Heart left ventricle (tissue), 16 donors: ENCODE results near the gene CEP170B. TPM values are rescaled to one million over a fixed set of nuclear protein-coding genes. Genes with fewer than 3 reads are reported as not detected.
"Not testable (repeated sequence)": the region's sequence is repeated elsewhere in the genome, so short reads cannot be mapped to it uniquely, and the experiment has no call there.

Experiments
- ATAC-seq, 4 donors: fragments of 200-7000 bp; cut with Tn5 transposase; one replicate each; pipeline ENCODE4 v1.9.1; 2020 to 2022; ENCODE audit warnings: moderate library complexity in 4 of 4, mild to moderate bottlenecking in 3 of 4, moderate number of reproducible peaks in 1 of 4
- DNase-seq, 5 donors: peaks; one replicate each; pipeline ENCODE4 v3.0.0-alpha.2; 2020
- H3K27ac ChIP-seq, 12 donors: fragments of 200-600 bp; sonication (generic) in 4 of 12; one replicate each; pipeline versions ENCODE4 v1.5.0 to v1.8.0; 2016 to 2022; ENCODE audit warnings: mild to moderate bottlenecking in 2 of 12
- H3K27me3 ChIP-seq, 9 donors: fragments of 200-600 bp; sonication (generic) in 2 of 9; one replicate each; pipeline versions ENCODE4 v1.5.1 to v1.8.0; 2016 to 2022; ENCODE audit warnings: mild to moderate bottlenecking in 3 of 9
- H3K36me3 ChIP-seq, 9 donors: fragments of 200-600 bp; sonication (generic) in 2 of 9; one replicate each; pipeline versions ENCODE4 v1.5.0 to v1.8.0; 2018 to 2022; ENCODE audit warnings: mild to moderate bottlenecking in 2 of 9
- H3K4me1 ChIP-seq, 12 donors: fragments of 200-600 bp; sonication (generic) in 4 of 12; one replicate each; pipeline versions ENCODE4 v1.5.0 to v1.8.0; 2016 to 2022; ENCODE audit warnings: mild to moderate bottlenecking in 3 of 12
- H3K4me3 ChIP-seq, 12 donors: fragments of 200-600 bp; sonication (generic) in 4 of 12; one replicate each; pipeline versions ENCODE4 v1.5.0 to v1.8.0; 2017 to 2022; ENCODE audit warnings: mild to moderate bottlenecking in 9 of 12, moderate library complexity in 4 of 12
- H3K9me3 ChIP-seq, 12 donors: fragments of 200-600 bp; sonication (generic) in 4 of 12; one replicate each; pipeline versions ENCODE4 v1.5.0 to v1.8.0; 2016 to 2022; ENCODE audit warnings: mild to moderate bottlenecking in 1 of 12
- CTCF ChIP-seq, 12 donors: fragments of 200-600 bp; sonication (generic) in 4 of 12; IDR thresholded peaks; one replicate each; pipeline versions ENCODE4 v1.5.0 to v1.8.0; 2018 to 2022; ENCODE audit warnings: antibody characterized with exemption in 12 of 12, mild to moderate bottlenecking in 5 of 12
- POLR2A ChIP-seq, 2 donors: fragments of 450-650 bp; IDR thresholded peaks; one replicate each; pipeline ENCODE4 v1.6.1; 2017; ENCODE audit warnings: antibody characterized with exemption in 2 of 2, mild to moderate bottlenecking in 2 of 2, moderate library complexity in 2 of 2
- WGBS, 4 donors: extraction: QIAGEN DNeasy Blood & Tissue Kit in 2 of 4; methylation state at CpG; one replicate each; pipeline versions ENCODE4 v1.1.5 to v1.1.7; 2013 to 2018; 5-methylcytosine and 5-hydroxymethylcytosine counted together
- intact Hi-C, 10 donors: fragments of 100-400 bp; cut with DNase I; formaldehyde crosslinking; loops; one replicate each; pipeline versions ENCODE4 v1.11.1 to v1.14.2; 2022
- polyA plus RNA-seq, 2 donors: library from polyadenylated mRNA; stranded (reverse); fragments of 200-250 nt; gene quantifications; one replicate each; pipeline ENCODE4 v1.2.3, GENCODE V29; 2013
- total RNA-seq, 9 donors: library from RNA; depleted of rRNA in 2 of 9; stranded (reverse); fragments of >200 nt in 2 of 9; fragmentation: NEBNext Ultra II Directional in 3 of 9; extraction: Animal tissue kit (Norgen Biotek cat#: 25700) in 3 of 9; gene quantifications; one replicate each; pipeline versions ENCODE4 v1.1.0 to v1.2.4, GENCODE V29; 2016 to 2023
- donor health status: ischemic (EF 13 %, LVEDD 7.1; RV severe dilation, severe dysfunction).
- donor health status: healthy with polysubstance abuse.
- donor health status: DM: no; HTN: yes; CAD: no.
- donor health status: DM: no; HTN: no; CAD: no.
- donor health status: ischemic (EF 25% LVEDD 6.9; RV normal size, moderate dysfunction).
- donor health status: ischemic (EF 25% LVEDD 5.7; RV mildly dilated, moderate dysfunction).
- donor health status: healthy.
- donor health status: DM: yes; HTN: yes; CAD: no.
- donor health status: ischemic (EF 35%, LVEDD 5.7; RV mildly dilated, moderate dysfunction).
- donor health status: nonischemic (EF 11% LVEDD 7.7; RV severe dilation, severe dysfunction).
- donor health status: DM: yes; HTN: yes; CAD: no.
- donor health status: PGD.
- donor health status: ischemic (EF 29% LVEDD 5.4; RV normal size, mild dysfunction).
- donor health status: nonischemic (EF 23%, LVEDD 6.1; RV moderate dilation, normal function).

The CEP170B gene
- total and polyA plus RNA-seq, 11 donors, result 7.5 to 21.9 (median 12.5) TPM

GRCh38 chr14:104913435-104913834 lies 48.4 kb downstream of the CEP170B start:
- Histone ChIP-seq H3K36me3 (no peaks in the 10 kb centered on the region), H3K4me3 (no peak overlapping the region), H3K9me3 (peaks cover 0 to 21% (median 12%) of the 10 kb centered on the region in 12 donors), H3K27ac (no peak overlapping the region), H3K4me1 (no peaks in the 10 kb centered on the region), H3K27me3 (peaks cover 0 to 4% (median 0%) of the 10 kb centered on the region in 9 donors)
- ATAC-seq (peak in 2 of 4 donors; percentile 22 to 29), DNase-seq (no peak)
- WGBS, 4 donors, result 49 to 65% (median 60%) methylated on average over 7 of the region's 7 CpGs
- intact Hi-C loops, result no loop called here
- TF ChIP-seq POLR2A (IDR thresholded peaks at IDR 0.05) (no peak), CTCF (IDR thresholded peaks at IDR 0.05) (no peak)

- ATAC-seq (no peak), DNase-seq (no peak)
- Histone ChIP-seq H3K4me1 (no peaks in the 10 kb centered on the region), H3K36me3 (no peaks in the 10 kb centered on the region), H3K27ac (no peak overlapping the region), H3K9me3 (peaks cover 0 to 8% (median 4%) of the 10 kb centered on the region in 12 donors), H3K27me3 (no peaks in the 10 kb centered on the region), H3K4me3 (no peak overlapping the region)
- TF ChIP-seq POLR2A (IDR thresholded peaks at IDR 0.05) (no peak), CTCF (IDR thresholded peaks at IDR 0.05) (no peak)
- 69 to 79% (median 72%) methylated on average over 9 of the region's 9 CpGs for WGBS, 4 donors
- intact Hi-C loops, result no loop called here
Observed at GRCh38 chr14:104917116-104917515, 52.0 kb downstream of the CEP170B start.

- DNase-seq (no peak), ATAC-seq (no peak)
- WGBS, 4 donors, result 61 to 74% (median 72%) methylated on average over 4 of the region's 4 CpGs
- H3K36me3 ChIP-seq, result no peaks in the 10 kb centered on the region
- no peak overlapping the region for H3K4me3 ChIP-seq
- intact Hi-C loops, result no loop called here
- TF ChIP-seq POLR2A (IDR thresholded peaks at IDR 0.05) (no peak), CTCF (IDR thresholded peaks at IDR 0.05) (no peak)
- no peak overlapping the region for H3K27ac ChIP-seq
- no peaks in the 10 kb centered on the region for H3K27me3 ChIP-seq
- no peaks in the 10 kb centered on the region for H3K9me3 ChIP-seq
- no peaks in the 10 kb centered on the region for H3K4me1 ChIP-seq
Observed at GRCh38 chr14:104917993-104918392, 52.9 kb downstream of the CEP170B start.

GRCh38 chr14:104919152-104919992 lies 54.3 kb downstream of the CEP170B start:
- H3K4me3 ChIP-seq, H3K36me3 ChIP-seq, H3K9me3 ChIP-seq, H3K4me1 ChIP-seq, intact Hi-C loops, H3K27ac ChIP-seq, ATAC-seq, H3K27me3 ChIP-seq, DNase-seq: not testable (repeated sequence)
- 73 to 78% (median 73%) methylated on average over 11 to 12 of the region's 12 CpGs for WGBS, 4 donors
